Stimulated activated memory B cell treated with anti-CD40 and anti-IgM and Interleukin-4, amounts not matched to agents 10 μg/mL and 1 μg/mL and 100 μg/mL, for 72 hours (primary cell): ENCODE results near the gene ZNF148.
A peak's percentile ranks its signal among the peaks of the same experiment; 100 is the strongest.

Experiments used
- ATAC-seq: fragments of 150-1000 bp; cut with Tn5 transposase; 2 replicates; pipeline ENCODE4 v1.10.0; 2021
- H3K27ac Mint-ChIP-seq: one replicate; pipeline ENCODE4 v1.8.0; 2022; ENCODE audit warnings: mild to moderate bottlenecking, mixed read lengths
- H3K27me3 Mint-ChIP-seq: one replicate; pipeline ENCODE4 v1.8.0; 2022; ENCODE audit warnings: mixed read lengths
- H3K36me3 Mint-ChIP-seq: one replicate; pipeline ENCODE4 v1.8.0; 2022; ENCODE audit warnings: mixed read lengths
- H3K4me1 Mint-ChIP-seq: one replicate; pipeline ENCODE4 v1.8.0; 2022; ENCODE audit warnings: mixed read lengths
- H3K4me3 Mint-ChIP-seq: one replicate; pipeline ENCODE4 v1.8.0; 2022; ENCODE audit warnings: mild to moderate bottlenecking, moderate library complexity, mixed read lengths
- H3K9me3 Mint-ChIP-seq: one replicate; pipeline ENCODE4 v1.8.0; 2022; ENCODE audit warnings: mixed read lengths

Gene ZNF148

GRCh38 chr3:125383744-125384143 lies 8.6 kb upstream of the ZNF148 start:
- ATAC-seq = no peak
- no peak overlapping the region for H3K27ac Mint-ChIP-seq
- peaks cover 7% of the 10 kb centered on the region for H3K4me1 Mint-ChIP-seq
- H3K9me3 Mint-ChIP-seq = no peaks in the 10 kb centered on the region
- H3K4me3 Mint-ChIP-seq = no peak overlapping the region
- peaks cover 13% of the 10 kb centered on the region for H3K27me3 Mint-ChIP-seq
- H3K36me3 Mint-ChIP-seq = no peaks in the 10 kb centered on the region

- Mint-ChIP-seq H3K27ac (no peak overlapping the region), H3K4me1 (peaks cover 7% of the 10 kb centered on the region), H3K36me3 (no peaks in the 10 kb centered on the region), H3K4me3 (no peak overlapping the region), H3K9me3 (no peaks in the 10 kb centered on the region), H3K27me3 (peaks cover 13% of the 10 kb centered on the region)
- no peak for ATAC-seq
Measured at GRCh38 chr3:125382298-125382697, 7.2 kb upstream of the ZNF148 start.

- Mint-ChIP-seq H3K4me1 (peaks cover 7% of the 10 kb centered on the region), H3K9me3 (no peaks in the 10 kb centered on the region), H3K36me3 (no peaks in the 10 kb centered on the region), H3K4me3 (no peak overlapping the region), H3K27me3 (peaks cover 13% of the 10 kb centered on the region), H3K27ac (no peak overlapping the region)
- no peak for ATAC-seq
Measured at GRCh38 chr3:125381743-125382142, 6.6 kb upstream of the ZNF148 start.

GRCh38 chr3:125381314-125381713 lies 6.2 kb upstream of the ZNF148 start:
- H3K27me3 Mint-ChIP-seq = peaks cover 13% of the 10 kb centered on the region
- no peak overlapping the region for H3K4me3 Mint-ChIP-seq
- H3K27ac Mint-ChIP-seq = no peak overlapping the region
- no peak for ATAC-seq
- no peaks in the 10 kb centered on the region for H3K36me3 Mint-ChIP-seq
- H3K4me1 Mint-ChIP-seq = peaks cover 7% of the 10 kb centered on the region
- H3K9me3 Mint-ChIP-seq = no peaks in the 10 kb centered on the region

- H3K27me3 Mint-ChIP-seq = peaks cover 13% of the 10 kb centered on the region
- no peak for ATAC-seq
- no peaks in the 10 kb centered on the region for H3K9me3 Mint-ChIP-seq
- H3K27ac Mint-ChIP-seq = no peak overlapping the region
- H3K4me1 Mint-ChIP-seq = peaks cover 21% of the 10 kb centered on the region
- H3K4me3 Mint-ChIP-seq = no peak overlapping the region
- H3K36me3 Mint-ChIP-seq = no peaks in the 10 kb centered on the region
Measured at GRCh38 chr3:125379483-125379882, 4.4 kb upstream of the ZNF148 start.

GRCh38 chr3:125378762-125379161 lies 3.6 kb upstream of the ZNF148 start:
- no peak for ATAC-seq
- H3K27me3 Mint-ChIP-seq = peaks cover 11% of the 10 kb centered on the region

GRCh38 chr3:125375950-125376679 lies 990 bp upstream of the ZNF148 start:
- Mint-ChIP-seq H3K9me3 (no peaks in the 10 kb centered on the region), H3K4me1 (peaks cover 37% of the 10 kb centered on the region), H3K27me3 (no peaks in the 10 kb centered on the region), H3K36me3 (no peaks in the 10 kb centered on the region), H3K4me3 (peak overlapping the region; percentile 99), H3K27ac (peak overlapping the region; percentile 99)
- no peak for ATAC-seq

More at GRCh38 chr3:125378762-125379161, 3.6 kb upstream of the ZNF148 start:
- Mint-ChIP-seq H3K27ac (no peak overlapping the region), H3K36me3 (no peaks in the 10 kb centered on the region), H3K4me3 (no peak overlapping the region), H3K9me3 (no peaks in the 10 kb centered on the region), H3K4me1 (peaks cover 28% of the 10 kb centered on the region)

GRCh38 chr3:125374501-125374995 lies 577 bp downstream of the ZNF148 start:
- Mint-ChIP-seq H3K27me3 (no peaks in the 10 kb centered on the region), H3K36me3 (no peaks in the 10 kb centered on the region), H3K9me3 (no peaks in the 10 kb centered on the region), H3K4me1 (peaks cover 50% of the 10 kb centered on the region), H3K4me3 (peak overlapping the region; percentile 90), H3K27ac (peak overlapping the region; percentile 99)
- peak; percentile 56 for ATAC-seq

- H3K27ac Mint-ChIP-seq = no peak overlapping the region
- no peaks in the 10 kb centered on the region for H3K27me3 Mint-ChIP-seq
- no peak overlapping the region for H3K4me3 Mint-ChIP-seq
- no peaks in the 10 kb centered on the region for H3K9me3 Mint-ChIP-seq
- H3K4me1 Mint-ChIP-seq = peaks cover 75% of the 10 kb centered on the region
- ATAC-seq = no peak
- H3K36me3 Mint-ChIP-seq = peaks cover 23% of the 10 kb centered on the region
Measured at GRCh38 chr3:125367403-125368230, 7.5 kb downstream of the ZNF148 start.

GRCh38 chr3:125366132-125366531 lies 9.0 kb downstream of the ZNF148 start:
- Mint-ChIP-seq H3K4me1 (peaks cover 80% of the 10 kb centered on the region), H3K27ac (no peak overlapping the region)
- no peak for ATAC-seq

GRCh38 chr3:125359700-125360099 lies 15.4 kb downstream of the ZNF148 start:
- no peak for ATAC-seq
- no peaks in the 10 kb centered on the region for H3K27me3 Mint-ChIP-seq
- peaks cover 75% of the 10 kb centered on the region for H3K4me1 Mint-ChIP-seq
- peaks cover 17% of the 10 kb centered on the region for H3K36me3 Mint-ChIP-seq
- H3K4me3 Mint-ChIP-seq = no peak overlapping the region
- no peaks in the 10 kb centered on the region for H3K9me3 Mint-ChIP-seq
- peak overlapping the region; percentile 1 for H3K27ac Mint-ChIP-seq

More at GRCh38 chr3:125366132-125366531, 9.0 kb downstream of the ZNF148 start:
- Mint-ChIP-seq H3K4me3 (no peak overlapping the region), H3K27me3 (no peaks in the 10 kb centered on the region), H3K9me3 (no peaks in the 10 kb centered on the region), H3K36me3 (peaks cover 32% of the 10 kb centered on the region)

GRCh38 chr3:125358923-125359322 lies 16.2 kb downstream of the ZNF148 start:
- Mint-ChIP-seq H3K27ac (peak overlapping the region; percentile 1), H3K9me3 (no peaks in the 10 kb centered on the region), H3K27me3 (no peaks in the 10 kb centered on the region), H3K4me3 (no peak overlapping the region), H3K36me3 (peaks cover 17% of the 10 kb centered on the region), H3K4me1 (peaks cover 72% of the 10 kb centered on the region)
- no peak for ATAC-seq

GRCh38 chr3:125357837-125358236 lies 17.3 kb downstream of the ZNF148 start:
- Mint-ChIP-seq H3K36me3 (peaks cover 19% of the 10 kb centered on the region), H3K27ac (peak overlapping the region; percentile 79), H3K27me3 (no peaks in the 10 kb centered on the region), H3K9me3 (no peaks in the 10 kb centered on the region), H3K4me3 (peak overlapping the region; percentile 71), H3K4me1 (peaks cover 68% of the 10 kb centered on the region)
- no peak for ATAC-seq

- ATAC-seq = peak; percentile 96
- peak overlapping the region; percentile 71 for H3K4me3 Mint-ChIP-seq
- H3K4me1 Mint-ChIP-seq = peaks cover 68% of the 10 kb centered on the region
- no peaks in the 10 kb centered on the region for H3K27me3 Mint-ChIP-seq
- H3K27ac Mint-ChIP-seq = peak overlapping the region; percentile 79
- peaks cover 22% of the 10 kb centered on the region for H3K36me3 Mint-ChIP-seq
- no peaks in the 10 kb centered on the region for H3K9me3 Mint-ChIP-seq
Measured at GRCh38 chr3:125357032-125357658, 18.0 kb downstream of the ZNF148 start.
